ENCODE results near the gene MTARC2. TPM values are rescaled to one million over a fixed set of nuclear protein-coding genes. Genes with fewer than 3 reads are reported as not detected.

The MTARC2 gene
- total RNA-seq, 1 donor from 2014 or later = 13.8 TPM

DNA sequence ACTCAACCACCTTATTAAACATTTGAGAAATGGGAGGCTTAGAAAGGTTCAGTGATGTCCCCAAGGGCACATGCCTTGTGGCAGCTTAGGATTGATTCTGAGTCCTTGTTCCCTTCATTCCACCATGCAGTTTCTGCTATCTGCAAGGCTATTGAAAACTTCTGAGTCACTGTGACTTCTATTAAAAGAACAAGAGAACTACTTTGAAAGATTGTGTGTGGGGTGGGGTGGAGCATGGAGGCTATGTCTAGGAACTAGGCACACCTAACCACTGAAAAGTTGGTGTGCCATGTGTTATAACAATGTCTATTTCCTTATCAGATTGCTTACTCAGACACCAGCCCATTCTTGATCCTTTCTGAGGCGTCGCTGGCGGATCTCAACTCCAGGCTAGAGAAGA lies 49.4 kb downstream of the MTARC2 start:
- no peak overlapping the region for H3K4me3 ChIP-seq (ENCODE audit: low read depth, low read length)
- TF ChIP-seq, protein P1, sequence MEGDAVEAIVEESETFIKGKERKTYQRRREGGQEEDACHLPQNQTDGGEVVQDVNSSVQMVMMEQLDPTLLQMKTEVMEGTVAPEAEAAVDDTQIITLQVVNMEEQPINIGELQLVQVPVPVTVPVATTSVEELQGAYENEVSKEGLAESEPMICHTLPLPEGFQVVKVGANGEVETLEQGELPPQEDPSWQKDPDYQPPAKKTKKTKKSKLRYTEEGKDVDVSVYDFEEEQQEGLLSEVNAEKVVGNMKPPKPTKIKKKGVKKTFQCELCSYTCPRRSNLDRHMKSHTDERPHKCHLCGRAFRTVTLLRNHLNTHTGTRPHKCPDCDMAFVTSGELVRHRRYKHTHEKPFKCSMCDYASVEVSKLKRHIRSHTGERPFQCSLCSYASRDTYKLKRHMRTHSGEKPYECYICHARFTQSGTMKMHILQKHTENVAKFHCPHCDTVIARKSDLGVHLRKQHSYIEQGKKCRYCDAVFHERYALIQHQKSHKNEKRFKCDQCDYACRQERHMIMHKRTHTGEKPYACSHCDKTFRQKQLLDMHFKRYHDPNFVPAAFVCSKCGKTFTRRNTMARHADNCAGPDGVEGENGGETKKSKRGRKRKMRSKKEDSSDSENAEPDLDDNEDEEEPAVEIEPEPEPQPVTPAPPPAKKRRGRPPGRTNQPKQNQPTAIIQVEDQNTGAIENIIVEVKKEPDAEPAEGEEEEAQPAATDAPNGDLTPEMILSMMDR (conservative IDR thresholded peaks at IDR 0.05; ENCODE audit: low read depth, low read length) = no peak
- DNase-seq (ENCODE audit: low read depth) = no peak

DNA sequence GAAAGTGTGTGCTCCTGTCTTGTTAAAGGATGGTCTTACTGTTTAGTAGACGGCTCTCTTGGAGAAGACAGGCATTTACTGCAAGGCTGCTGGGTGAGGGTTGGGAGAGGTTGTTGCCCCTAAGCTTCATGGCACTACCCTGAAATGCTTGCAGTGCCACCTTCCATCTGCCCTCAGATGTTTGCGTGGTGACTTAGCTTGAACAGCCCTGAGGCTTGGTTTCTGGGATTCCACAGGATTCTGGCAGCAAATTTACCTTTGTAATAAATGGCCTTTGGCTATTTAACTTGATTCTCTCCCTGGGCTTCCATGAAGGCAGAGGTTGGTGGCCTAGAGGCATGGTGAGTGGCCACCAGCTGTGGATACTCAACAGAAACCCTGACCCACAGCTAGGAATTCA lies 50.2 kb downstream of the MTARC2 start:
- no peak overlapping the region for H3K4me3 ChIP-seq (ENCODE audit: low read depth, low read length)
- TF ChIP-seq, protein P1 (conservative IDR thresholded peaks at IDR 0.05; ENCODE audit: low read depth, low read length) = no peak
- DNase-seq (ENCODE audit: low read depth) = no peak

DNA sequence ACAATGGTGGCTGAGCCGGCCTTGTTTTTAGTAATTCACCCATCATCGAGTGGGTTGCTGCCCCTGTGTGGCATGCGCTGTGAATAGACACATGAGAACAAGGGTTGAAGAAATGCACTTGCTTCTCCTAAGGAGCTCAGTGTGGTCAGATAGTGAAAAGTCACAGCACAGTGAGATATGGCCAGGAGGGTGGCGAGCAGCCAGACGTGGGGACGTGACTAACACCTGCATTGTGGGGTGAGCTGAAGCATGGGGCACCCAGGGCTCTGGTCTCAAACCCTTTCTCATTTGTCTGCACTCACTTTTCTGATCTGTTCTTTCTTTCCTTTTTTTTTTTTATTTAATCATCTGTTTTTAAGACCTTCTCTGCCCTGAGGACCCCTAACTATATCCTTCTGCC lies 52.1 kb downstream of the MTARC2 start:
- no peak for DNase-seq (ENCODE audit: low read depth)
- TF ChIP-seq, protein P1 (conservative IDR thresholded peaks at IDR 0.05; ENCODE audit: low read depth, low read length) = no peak
- no peak overlapping the region for H3K4me3 ChIP-seq (ENCODE audit: low read depth, low read length)

DNA sequence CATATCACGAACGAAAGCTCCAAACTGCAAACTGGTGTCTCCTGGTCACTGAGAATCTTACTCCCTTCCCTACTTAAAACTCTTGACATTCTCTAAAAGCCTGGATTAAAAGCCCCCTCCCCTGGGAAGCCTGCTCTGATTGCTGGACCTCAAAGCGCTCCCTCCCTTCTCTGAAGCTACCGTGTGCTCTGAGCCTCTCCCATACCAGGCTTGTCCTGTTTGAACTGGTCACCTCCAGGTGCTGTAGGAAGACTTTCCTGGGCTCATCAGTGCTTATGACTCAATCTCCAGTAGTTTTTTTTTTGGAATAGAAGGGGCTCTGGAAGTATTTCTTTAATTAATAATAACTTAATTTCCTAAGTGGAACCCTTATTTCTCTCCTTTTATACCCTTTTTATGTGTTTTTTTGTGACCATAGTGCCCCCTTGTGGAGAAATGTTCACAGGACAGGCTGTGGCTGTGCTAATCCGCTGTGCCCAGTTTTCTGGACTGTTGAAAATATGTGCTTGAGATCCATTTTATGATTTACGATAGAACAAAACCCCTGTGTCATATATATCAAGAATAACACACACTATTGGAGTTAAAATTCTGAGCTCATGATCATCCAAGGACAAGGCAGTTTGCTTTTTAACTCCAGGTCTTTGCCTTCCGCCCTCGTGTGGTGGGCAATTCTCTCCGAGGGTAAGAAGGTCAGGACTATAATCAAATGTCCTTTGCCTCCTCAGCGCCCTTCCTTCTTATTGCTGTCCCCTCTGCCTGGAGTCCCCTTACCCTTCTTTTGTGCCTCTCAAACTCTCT lies 55.5 kb downstream of the MTARC2 start:
- TF ChIP-seq, protein P1 (conservative IDR thresholded peaks at IDR 0.05; ENCODE audit: low read depth, low read length) = peak; percentile 84
- no peak for DNase-seq (ENCODE audit: low read depth)
- no peak overlapping the region for H3K4me3 ChIP-seq (ENCODE audit: low read depth, low read length)

DNA sequence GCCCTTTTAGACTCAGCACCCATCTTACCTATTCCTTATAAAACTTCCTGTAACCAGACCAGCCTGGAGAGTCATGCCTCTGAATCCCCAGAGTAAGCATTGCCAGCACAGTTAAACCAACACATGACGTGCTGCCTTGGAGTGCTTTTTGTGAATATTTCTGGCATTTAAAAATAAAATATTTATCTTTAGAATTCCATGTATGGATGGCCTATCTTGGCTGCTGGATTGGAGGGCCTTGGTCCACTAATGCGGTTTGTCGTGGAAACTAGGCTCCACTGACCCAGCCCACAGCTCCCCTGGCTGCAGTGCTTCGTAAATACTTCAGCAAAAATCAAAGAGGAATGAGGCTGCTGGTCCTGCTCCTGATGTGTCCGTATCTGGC lies 56.1 kb downstream of the MTARC2 start:
- TF ChIP-seq, protein P1 (conservative IDR thresholded peaks at IDR 0.05; ENCODE audit: low read depth, low read length) = no peak
- H3K4me3 ChIP-seq (ENCODE audit: low read depth, low read length) = no peak overlapping the region
- no peak for DNase-seq (ENCODE audit: low read depth)

DNA sequence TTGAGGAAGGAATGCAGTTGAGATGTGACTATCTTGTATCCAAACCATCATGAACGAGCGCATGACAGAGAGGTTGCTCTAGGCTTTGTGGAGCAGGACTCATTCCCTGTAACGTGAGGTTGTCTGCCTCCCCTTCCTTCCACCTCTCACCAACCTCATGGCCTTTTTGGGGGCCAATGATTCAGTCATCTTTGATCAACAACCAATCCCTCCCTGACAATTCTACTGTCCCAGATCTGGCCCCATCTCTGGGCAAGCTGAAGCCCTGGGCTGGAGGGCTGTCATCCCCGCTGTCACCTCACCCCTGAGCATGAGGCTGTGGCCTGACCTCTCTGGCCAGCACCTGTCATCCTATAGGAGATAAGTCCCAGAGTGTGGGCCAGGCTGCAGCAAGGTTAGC lies 58.3 kb downstream of the MTARC2 start:
- no peak for DNase-seq (ENCODE audit: low read depth)
- no peak overlapping the region for H3K4me3 ChIP-seq (ENCODE audit: low read depth, low read length)
- TF ChIP-seq, protein P1 (conservative IDR thresholded peaks at IDR 0.05; ENCODE audit: low read depth, low read length) = no peak

DNA sequence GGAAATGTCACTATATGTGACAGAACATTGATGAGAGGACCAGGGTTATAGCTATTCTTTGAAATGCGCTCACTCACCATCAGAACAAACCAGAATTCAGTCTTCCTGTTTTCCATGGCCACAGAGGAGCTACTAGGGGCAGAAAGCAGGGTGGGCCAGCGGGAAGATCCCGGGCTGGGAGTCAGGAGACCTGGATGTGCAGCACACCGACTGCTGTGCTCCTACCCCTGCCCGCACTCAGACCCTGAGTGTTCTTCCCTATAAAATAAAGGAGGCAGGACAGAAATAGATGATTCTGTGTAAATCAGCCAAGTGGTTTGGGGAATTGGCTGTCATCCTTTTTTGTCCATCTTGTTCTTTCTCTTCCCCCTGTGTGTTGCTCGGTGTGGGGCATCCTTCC lies 59.6 kb downstream of the MTARC2 start:
- TF ChIP-seq, protein P1 (conservative IDR thresholded peaks at IDR 0.05; ENCODE audit: low read depth, low read length) = no peak
- no peak overlapping the region for H3K4me3 ChIP-seq (ENCODE audit: low read depth, low read length)
- no peak for DNase-seq (ENCODE audit: low read depth)
